ENCODE data around the gene GALNT12.

The GALNT12 gene

GRCh38 chr9:98807070-98807813 is at the start of gene GALNT12:
TSS of gene GALNT12 (plus strand) at chr9:98807670. CDS start at chr9:98807699, 29 bp downstream.
- DNase-seq: peak; percentile 49

- DNase-seq: no peak
Measured at GRCh38 chr9:98760231-98760630, 47.2 kb upstream of the GALNT12 start.

GRCh38 chr9:98763986-98764745 is 43.3 kb upstream of the GALNT12 start:
- no peak for DNase-seq

- no peak for DNase-seq
Measured at GRCh38 chr9:98765256-98765655, 42.2 kb upstream of the GALNT12 start.

GRCh38 chr9:98766586-98766985 is 40.9 kb upstream of the GALNT12 start:
- DNase-seq: no peak

- DNase-seq: no peak
Measured at GRCh38 chr9:98767196-98767595, 40.3 kb upstream of the GALNT12 start.

- no peak for DNase-seq
Measured at GRCh38 chr9:98767915-98768314, 39.6 kb upstream of the GALNT12 start.

GRCh38 chr9:98768344-98768743 is 39.1 kb upstream of the GALNT12 start:
- DNase-seq: no peak

GRCh38 chr9:98770717-98771116 is 36.8 kb upstream of the GALNT12 start:
- no peak for DNase-seq

GRCh38 chr9:98771209-98771874 is 36.1 kb upstream of the GALNT12 start:
- DNase-seq: no peak

- no peak for DNase-seq
Measured at GRCh38 chr9:98772364-98773155, 34.9 kb upstream of the GALNT12 start.

- DNase-seq: no peak
Measured at GRCh38 chr9:98773721-98774120, 33.7 kb upstream of the GALNT12 start.

- no peak for DNase-seq
Measured at GRCh38 chr9:98774746-98775145, 32.7 kb upstream of the GALNT12 start.

- no peak for DNase-seq
Measured at GRCh38 chr9:98775831-98776441, 31.5 kb upstream of the GALNT12 start.

GRCh38 chr9:98777618-98778017 is 29.9 kb upstream of the GALNT12 start:
- DNase-seq: no peak

- DNase-seq: no peak
Measured at GRCh38 chr9:98778251-98778650, 29.2 kb upstream of the GALNT12 start.

- no peak for DNase-seq
Measured at GRCh38 chr9:98778711-98779530, 28.5 kb upstream of the GALNT12 start.

- no peak for DNase-seq
Measured at GRCh38 chr9:98780059-98780749, 27.3 kb upstream of the GALNT12 start.

GRCh38 chr9:98781588-98782383 is 25.7 kb upstream of the GALNT12 start:
- DNase-seq: no peak

All from CD4-positive, alpha-beta T cell treated with Interleukin-15 for 1 hour (primary cell).